CD14-positive monocyte (primary cell): ENCODE measurements around the gene POP7. TPM values are rescaled to one million over a fixed set of nuclear protein-coding genes. Genes with fewer than 3 reads are reported as not detected.

Experiments used
- DNase-seq, 3 donors: peaks; one replicate each; pipeline ENCODE4 v3.0.0-alpha.2; 2011 to 2022
- H2AFZ ChIP-seq: 2 replicates; pipeline ENCODE4 v1.6.0; 2012; ENCODE audit warnings: mild to moderate bottlenecking, low read depth, low read length, inconsistent platforms; ENCODE audit not compliant: insufficient read depth, poor library complexity, severe bottlenecking
- H3K27ac ChIP-seq, 2 donors: 1 replicate in 1 of 2; 2 replicates in 1 of 2; pipeline ENCODE4 v1.5.1; 2012 to 2013; ENCODE audit warnings: low read length in 2 of 2, control low read depth in 1 of 2, inconsistent platforms in 1 of 2, low read depth in 1 of 2, mild to moderate bottlenecking in 1 of 2
- H3K27me3 ChIP-seq, 2 donors: one replicate each; pipeline versions ENCODE4 v1.6.0 to v1.6.1; 2011 to 2013; ENCODE audit warnings: low read length in 2 of 2; ENCODE audit not compliant: control insufficient read depth in 2 of 2, insufficient read depth in 2 of 2
- H3K36me3 ChIP-seq, 2 donors: replicated peaks in 1 of 2; 1 replicate in 1 of 2; 2 replicates in 1 of 2; pipeline versions ENCODE4 v1.5.1 to v1.6.1; 2012 to 2013; ENCODE audit warnings: low read length in 2 of 2, control low read depth in 1 of 2, inconsistent platforms in 1 of 2, mild to moderate bottlenecking in 1 of 2; ENCODE audit not compliant: insufficient read depth in 2 of 2, control insufficient read depth in 1 of 2
- H3K4me1 ChIP-seq, 2 donors: 1 replicate in 1 of 2; 2 replicates in 1 of 2; pipeline versions ENCODE4 v1.5.1 to v1.6.1; 2012 to 2013; ENCODE audit warnings: low read length in 2 of 2, control low read depth in 1 of 2, inconsistent platforms in 1 of 2, mild to moderate bottlenecking in 1 of 2, moderate library complexity in 1 of 2; ENCODE audit not compliant: insufficient read depth in 2 of 2, control insufficient read depth in 1 of 2
- H3K4me2 ChIP-seq: replicated peaks from 2 replicates; pipeline ENCODE3; 2012; ENCODE audit warnings: low read length, moderate library complexity, mild to moderate bottlenecking; ENCODE audit not compliant: poor library complexity, severe bottlenecking; ENCODE audit errors: extremely low read depth
- H3K4me3 ChIP-seq, 3 experiments: fragments of 200-600 bp in 1 of 3; sonication (generic) in 1 of 3; replicated peaks in 1 of 3; 1 replicate in 2 of 3; 2 replicates in 1 of 3; pipeline ENCODE4 v1.5.1; 2011 to 2013; ENCODE audit warnings: low read length in 3 of 3, mild to moderate bottlenecking in 3 of 3, control low read depth in 2 of 3, low read depth in 2 of 3, inconsistent platforms in 1 of 3, moderate library complexity in 1 of 3
- H3K79me2 ChIP-seq: 2 replicates; pipeline ENCODE4 v1.6.0; 2012; ENCODE audit warnings: mild to moderate bottlenecking, control low read depth, inconsistent platforms, low read length, moderate library complexity; ENCODE audit not compliant: insufficient read depth
- H3K9ac ChIP-seq: 2 replicates; pipeline ENCODE4 v1.6.0; 2017; ENCODE audit warnings: low read length, mild to moderate bottlenecking; ENCODE audit not compliant: insufficient read depth, poor library complexity, severe bottlenecking
- H3K9me3 ChIP-seq, 2 donors: replicated peaks in 1 of 2; 1 replicate in 1 of 2; 2 replicates in 1 of 2; pipeline versions ENCODE4 v1.5.1 to v1.6.1; 2012 to 2013; ENCODE audit warnings: low read length in 2 of 2, control low read depth in 1 of 2; ENCODE audit not compliant: control insufficient read depth in 1 of 2, insufficient read depth in 1 of 2
- H4K20me1 ChIP-seq: 2 replicates; pipeline ENCODE4 v1.6.0; 2012; ENCODE audit warnings: mild to moderate bottlenecking, low read length, control low read depth, moderate library complexity; ENCODE audit not compliant: insufficient read depth
- H3K27ac Mint-ChIP-seq, 7 donors: one replicate each; pipeline ENCODE4 v1.8.0; 2020; ENCODE audit warnings: mild to moderate bottlenecking in 7 of 7, mixed read lengths in 7 of 7, moderate library complexity in 6 of 7, inconsistent platforms in 2 of 7
- H3K27me3 Mint-ChIP-seq, 3 donors: one replicate each; pipeline ENCODE4 v1.8.0; 2021 to 2022; ENCODE audit warnings: low read depth in 3 of 3, mild to moderate bottlenecking in 3 of 3, mixed read lengths in 3 of 3, moderate library complexity in 3 of 3, inconsistent platforms in 1 of 3
- H3K36me3 Mint-ChIP-seq, 2 donors: one replicate each; pipeline ENCODE4 v1.8.0; 2020; ENCODE audit warnings: mixed read lengths in 2 of 2, inconsistent platforms in 1 of 2, mild to moderate bottlenecking in 1 of 2
- H3K4me1 Mint-ChIP-seq: one replicate; pipeline ENCODE4 v1.8.0; 2020; ENCODE audit warnings: mild to moderate bottlenecking, mixed read lengths
- H3K4me3 Mint-ChIP-seq, 2 donors: one replicate each; pipeline ENCODE4 v1.8.0; 2020; ENCODE audit warnings: mild to moderate bottlenecking in 2 of 2, mixed read lengths in 2 of 2, moderate library complexity in 1 of 2
- H3K9me3 Mint-ChIP-seq, 7 donors: one replicate each; pipeline ENCODE4 v1.8.0; 2020 to 2022; ENCODE audit warnings: mixed read lengths in 7 of 7, mild to moderate bottlenecking in 6 of 7, moderate library complexity in 6 of 7, inconsistent platforms in 2 of 7
- CTCF ChIP-seq: fragments of 200-600 bp; IDR thresholded peaks from one replicate; pipeline ENCODE4 v1.8.0; 2022; ENCODE audit warnings: antibody characterized with exemption, mild to moderate bottlenecking
- WGBS: methylation state at CpG from one replicate; pipeline ENCODE4 v1.1.5; 2013; ENCODE audit warnings: missing lambda C conversion rate; ENCODE audit not compliant: insufficient coverage; 5-methylcytosine and 5-hydroxymethylcytosine counted together
- intact Hi-C, 2 donors: fragments of 100-400 bp; cut with micrococcal nuclease; formaldehyde crosslinking; loops; one replicate each; pipeline versions ENCODE4 v1.15.0 to v1.15.1; 2023
- polyA plus RNA-seq, 3 donors: library from polyadenylated mRNA; depleted of rRNA in 1 of 3; unstranded in 2 of 3; stranded (reverse) in 1 of 3; fragments of 300-500 nt in 2 of 3; fragments of >200 nt in 1 of 3; fragmentation: Illumina TruSeq in 2 of 3; gene quantifications; 1 replicate in 2 of 3; 2 replicates in 1 of 3; pipeline ENCODE4 v1.2.3, GENCODE V29; 2012 to 2021

Gene POP7
- polyA plus RNA-seq, 3 donors = 11.1 to 48.5 (median 41.6) TPM

GRCh38 chr7:100687751-100688300, 18.1 kb upstream of the POP7 start:
- Histone ChIP-seq H3K9me3 (no peaks in the 10 kb centered on the region), H3K79me2 (peaks cover 52% of the 10 kb centered on the region), H3K4me2 (no peak overlapping the region), H3K9ac (no peak overlapping the region), H2AFZ (no peak overlapping the region), H3K4me1 (peaks cover 16 to 21% of the 10 kb centered on the region in 2 donors), H4K20me1 (peaks cover 100% of the 10 kb centered on the region), H3K36me3 (peaks cover 60 to 74% of the 10 kb centered on the region in 2 donors), H3K4me3 (no peak overlapping the region), H3K27me3 (no peaks in the 10 kb centered on the region), H3K27ac (no peak overlapping the region)
- no peak for TF ChIP-seq CTCF
- Mint-ChIP-seq H3K36me3 (peaks cover 42 to 67% of the 10 kb centered on the region in 2 donors), H3K9me3 (peaks cover 0 to 1% (median 0%) of the 10 kb centered on the region in 7 donors), H3K27me3 (peaks cover 0 to under 1% (median 0%) of the 10 kb centered on the region in 3 donors), H3K27ac (peak overlapping the region in 1 of 7 donors; percentile 26), H3K4me3 (no peak overlapping the region), H3K4me1 (peaks cover 17% of the 10 kb centered on the region)
- 96% methylated on average over 20 of the region's 25 CpGs for WGBS
- intact Hi-C loops = no loop called here
- DNase-seq = no peak

GRCh38 chr7:100688326-100688860, 17.5 kb upstream of the POP7 start:
- peaks cover 23% of the 10 kb centered on the region for H3K4me1 Mint-ChIP-seq
- Histone ChIP-seq H3K4me3 (no peak overlapping the region), H4K20me1 (peaks cover 100% of the 10 kb centered on the region), H3K4me1 (peaks cover 22 to 26% of the 10 kb centered on the region in 2 donors), H3K27me3 (no peaks in the 10 kb centered on the region), H3K79me2 (peaks cover 57% of the 10 kb centered on the region), H2AFZ (no peak overlapping the region), H3K36me3 (peaks cover 54 to 68% of the 10 kb centered on the region in 2 donors), H3K4me2 (no peak overlapping the region), H3K27ac (no peak overlapping the region), H3K9ac (no peak overlapping the region), H3K9me3 (no peaks in the 10 kb centered on the region)
- WGBS = 98% methylated on average over 11 of the region's 16 CpGs
- no peak for TF ChIP-seq CTCF
- H3K27ac Mint-ChIP-seq = peak overlapping the region in 3 of 7 donors; percentile 55 to 80 (median 57)
- intact Hi-C loops = no loop called here
- no peak overlapping the region for H3K4me3 Mint-ChIP-seq
- H3K36me3 Mint-ChIP-seq = peaks cover 39 to 62% of the 10 kb centered on the region in 2 donors
- no peak for DNase-seq
- no peaks in the 10 kb centered on the region for H3K9me3 Mint-ChIP-seq
- H3K27me3 Mint-ChIP-seq = peaks cover 0 to 3% (median 0%) of the 10 kb centered on the region in 3 donors
